HEK293 (cell line): ENCODE data around the gene LRFN3.

Source experiments
- KLF1 ChIP-seq: fragments of 450-650 bp; formaldehyde crosslinking; IDR thresholded peaks from 2 replicates; pipeline ENCODE4 v1.5.1; 2016; ENCODE audit warnings: missing biosample characterization, missing genetic modification characterization
- PBX3 ChIP-seq: sonication (generic); formaldehyde crosslinking; IDR thresholded peaks from 2 replicates; pipeline ENCODE4 v1.8.1; 2022; ENCODE audit warnings: mild to moderate bottlenecking, moderate library complexity, missing genetic modification reagents
- YY2 ChIP-seq: fragments of 450-650 bp; formaldehyde crosslinking; IDR thresholded peaks from 2 replicates; pipeline ENCODE4 v1.5.1; 2016; ENCODE audit warnings: missing biosample characterization, missing genetic modification characterization
- ZBTB10 ChIP-seq: fragments of 450-650 bp; formaldehyde crosslinking; IDR thresholded peaks from 2 replicates; pipeline ENCODE4 v1.5.1; 2016; ENCODE audit warnings: missing biosample characterization, missing genetic modification characterization
- ZBTB21 ChIP-seq: fragments of 450-650 bp; formaldehyde crosslinking; IDR thresholded peaks from 2 replicates; pipeline ENCODE4 v1.5.1; 2017; ENCODE audit warnings: missing biosample characterization, missing genetic modification characterization
- ZBTB44 ChIP-seq: fragments of 450-650 bp; IDR thresholded peaks from 2 replicates; pipeline ENCODE4 v1.5.1; 2018; ENCODE audit warnings: missing biosample characterization, mild to moderate bottlenecking, missing genetic modification characterization
- ZFP3 ChIP-seq: fragments of 450-650 bp; formaldehyde crosslinking; IDR thresholded peaks from 2 replicates; pipeline ENCODE4 v1.5.1; 2016; ENCODE audit warnings: low read depth, missing biosample characterization, missing genetic modification characterization
- ZNF146 ChIP-seq: fragments of 450-650 bp; formaldehyde crosslinking; IDR thresholded peaks from 2 replicates; pipeline ENCODE4 v1.5.1; 2016; ENCODE audit warnings: missing biosample characterization, missing genetic modification characterization
- ZNF174 ChIP-seq: fragments of 450-650 bp; formaldehyde crosslinking; IDR thresholded peaks from 2 replicates; pipeline ENCODE4 v1.5.0; 2017; ENCODE audit warnings: missing biosample characterization, mild to moderate bottlenecking, missing genetic modification characterization
- ZNF211 ChIP-seq: fragments of 450-650 bp; formaldehyde crosslinking; IDR thresholded peaks from 2 replicates; pipeline ENCODE4 v1.5.1; 2016; ENCODE audit warnings: low read depth, missing biosample characterization, missing genetic modification characterization
- ZNF26 ChIP-seq: fragments of 450-650 bp; formaldehyde crosslinking; IDR thresholded peaks from 2 replicates; pipeline ENCODE4 v1.5.1; 2016; ENCODE audit warnings: missing biosample characterization, missing genetic modification characterization
- ZNF350 ChIP-seq: fragments of 450-650 bp; formaldehyde crosslinking; IDR thresholded peaks from 2 replicates; pipeline ENCODE4 v1.5.0; 2017; ENCODE audit warnings: missing biosample characterization, mild to moderate bottlenecking, missing genetic modification characterization
- ZNF37A ChIP-seq: fragments of 450-650 bp; IDR thresholded peaks from 2 replicates; pipeline ENCODE4 v1.5.1; 2018; ENCODE audit warnings: missing biosample characterization, missing genetic modification characterization
- ZNF404 ChIP-seq: fragments of 450-650 bp; formaldehyde crosslinking; IDR thresholded peaks from 2 replicates; pipeline ENCODE4 v1.5.1; 2017; ENCODE audit warnings: missing biosample characterization, missing genetic modification characterization
- ZNF555 ChIP-seq: fragments of 450-650 bp; formaldehyde crosslinking; conservative IDR thresholded peaks from 2 replicates; pipeline ENCODE4 v1.5.1; 2017; ENCODE audit warnings: missing biosample characterization, mild to moderate bottlenecking, missing genetic modification characterization, inconsistent platforms
- ZNF645 ChIP-seq: fragments of 450-650 bp; formaldehyde crosslinking; IDR thresholded peaks from 2 replicates; pipeline ENCODE4; 2016; ENCODE audit warnings: missing biosample characterization, missing genetic modification characterization
- ZNF747 ChIP-seq: fragments of 450-650 bp; formaldehyde crosslinking; IDR thresholded peaks from 2 replicates; pipeline ENCODE4 v1.5.1; 2016; ENCODE audit warnings: missing biosample characterization, missing genetic modification characterization
- ZNF785 ChIP-seq: fragments of 450-650 bp; formaldehyde crosslinking; IDR thresholded peaks from 2 replicates; pipeline ENCODE4 v1.5.1; 2016; ENCODE audit warnings: missing biosample characterization, missing genetic modification characterization
- TF ChIP-seq, protein P1 (sequence below): fragments of 450-650 bp; formaldehyde crosslinking; IDR thresholded peaks from 2 replicates; pipeline ENCODE4 v1.5.1; 2017; ENCODE audit warnings: missing biosample characterization, missing genetic modification characterization
- TF ChIP-seq, protein P2 (sequence below): fragments of 450-650 bp; formaldehyde crosslinking; IDR thresholded peaks from 2 replicates; pipeline ENCODE4 v1.5.1; 2016; ENCODE audit warnings: missing biosample characterization, missing genetic modification characterization
- TF ChIP-seq, protein P3 (sequence below): fragments of 450-650 bp; formaldehyde crosslinking; IDR thresholded peaks from 2 replicates; pipeline ENCODE4 v1.5.1; 2016; ENCODE audit warnings: missing biosample characterization, missing genetic modification characterization, borderline replicate concordance
- TF ChIP-seq, protein P4 (sequence below): fragments of 450-650 bp; formaldehyde crosslinking; IDR thresholded peaks from 2 replicates; pipeline ENCODE4 v1.5.1; 2016; ENCODE audit warnings: missing biosample characterization, missing genetic modification characterization
- TF ChIP-seq, protein P5 (sequence below): fragments of 450-650 bp; formaldehyde crosslinking; IDR thresholded peaks from 2 replicates; pipeline ENCODE4 v1.5.0; 2017; ENCODE audit warnings: missing biosample characterization, missing genetic modification characterization, borderline replicate concordance

Gene LRFN3

GRCh38 chr19:35921012-35921411 lies 15.2 kb upstream of the LRFN3 start (continued):
- TF ChIP-seq, protein P1, sequence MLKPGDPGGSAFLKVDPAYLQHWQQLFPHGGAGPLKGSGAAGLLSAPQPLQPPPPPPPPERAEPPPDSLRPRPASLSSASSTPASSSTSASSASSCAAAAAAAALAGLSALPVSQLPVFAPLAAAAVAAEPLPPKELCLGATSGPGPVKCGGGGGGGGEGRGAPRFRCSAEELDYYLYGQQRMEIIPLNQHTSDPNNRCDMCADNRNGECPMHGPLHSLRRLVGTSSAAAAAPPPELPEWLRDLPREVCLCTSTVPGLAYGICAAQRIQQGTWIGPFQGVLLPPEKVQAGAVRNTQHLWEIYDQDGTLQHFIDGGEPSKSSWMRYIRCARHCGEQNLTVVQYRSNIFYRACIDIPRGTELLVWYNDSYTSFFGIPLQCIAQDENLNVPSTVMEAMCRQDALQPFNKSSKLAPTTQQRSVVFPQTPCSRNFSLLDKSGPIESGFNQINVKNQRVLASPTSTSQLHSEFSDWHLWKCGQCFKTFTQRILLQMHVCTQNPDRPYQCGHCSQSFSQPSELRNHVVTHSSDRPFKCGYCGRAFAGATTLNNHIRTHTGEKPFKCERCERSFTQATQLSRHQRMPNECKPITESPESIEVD (tag by site-specific recombination), result no peak
- TF ChIP-seq, protein P2, sequence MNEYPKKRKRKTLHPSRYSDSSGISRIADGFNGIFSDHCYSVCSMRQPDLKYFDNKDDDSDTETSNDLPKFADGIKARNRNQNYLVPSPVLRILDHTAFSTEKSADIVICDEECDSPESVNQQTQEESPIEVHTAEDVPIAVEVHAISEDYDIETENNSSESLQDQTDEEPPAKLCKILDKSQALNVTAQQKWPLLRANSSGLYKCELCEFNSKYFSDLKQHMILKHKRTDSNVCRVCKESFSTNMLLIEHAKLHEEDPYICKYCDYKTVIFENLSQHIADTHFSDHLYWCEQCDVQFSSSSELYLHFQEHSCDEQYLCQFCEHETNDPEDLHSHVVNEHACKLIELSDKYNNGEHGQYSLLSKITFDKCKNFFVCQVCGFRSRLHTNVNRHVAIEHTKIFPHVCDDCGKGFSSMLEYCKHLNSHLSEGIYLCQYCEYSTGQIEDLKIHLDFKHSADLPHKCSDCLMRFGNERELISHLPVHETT (tag by site-specific recombination), result 0 out of 2 replicates have a peak, but pooled peaks have one; percentile 47
- TF ChIP-seq ZNF747, result no peak
- TF ChIP-seq, protein P3, sequence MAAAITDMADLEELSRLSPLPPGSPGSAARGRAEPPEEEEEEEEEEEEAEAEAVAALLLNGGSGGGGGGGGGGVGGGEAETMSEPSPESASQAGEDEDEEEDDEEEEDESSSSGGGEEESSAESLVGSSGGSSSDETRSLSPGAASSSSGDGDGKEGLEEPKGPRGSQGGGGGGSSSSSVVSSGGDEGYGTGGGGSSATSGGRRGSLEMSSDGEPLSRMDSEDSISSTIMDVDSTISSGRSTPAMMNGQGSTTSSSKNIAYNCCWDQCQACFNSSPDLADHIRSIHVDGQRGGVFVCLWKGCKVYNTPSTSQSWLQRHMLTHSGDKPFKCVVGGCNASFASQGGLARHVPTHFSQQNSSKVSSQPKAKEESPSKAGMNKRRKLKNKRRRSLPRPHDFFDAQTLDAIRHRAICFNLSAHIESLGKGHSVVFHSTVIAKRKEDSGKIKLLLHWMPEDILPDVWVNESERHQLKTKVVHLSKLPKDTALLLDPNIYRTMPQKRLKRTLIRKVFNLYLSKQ (tag by site-specific recombination), result 0 out of 2 replicates have a peak, but pooled peaks have one; percentile 40
- TF ChIP-seq ZNF645 (tag by site-specific recombination), result no peak
- TF ChIP-seq ZNF37A, result no peak
- no peak for TF ChIP-seq ZBTB10 (tag by site-specific recombination)
- TF ChIP-seq KLF1, result no peak
- TF ChIP-seq ZBTB21 (tag by site-specific recombination), result peak; percentile 60
- TF ChIP-seq ZNF146 (tag by site-specific recombination), result no peak
- TF ChIP-seq ZNF555 (tag by site-specific recombination), result peak; percentile 88
- no peak for TF ChIP-seq ZNF350
- no peak for TF ChIP-seq ZNF174 (tag by site-specific recombination)
- TF ChIP-seq ZNF211, result no peak
- TF ChIP-seq ZNF26, result no peak
- peak; percentile 97 for TF ChIP-seq ZNF404 (tag by site-specific recombination)
- peak; percentile 30; the same call in 1 of the 2 replicates for TF ChIP-seq ZFP3 (tag by site-specific recombination)
- TF ChIP-seq, protein P4, sequence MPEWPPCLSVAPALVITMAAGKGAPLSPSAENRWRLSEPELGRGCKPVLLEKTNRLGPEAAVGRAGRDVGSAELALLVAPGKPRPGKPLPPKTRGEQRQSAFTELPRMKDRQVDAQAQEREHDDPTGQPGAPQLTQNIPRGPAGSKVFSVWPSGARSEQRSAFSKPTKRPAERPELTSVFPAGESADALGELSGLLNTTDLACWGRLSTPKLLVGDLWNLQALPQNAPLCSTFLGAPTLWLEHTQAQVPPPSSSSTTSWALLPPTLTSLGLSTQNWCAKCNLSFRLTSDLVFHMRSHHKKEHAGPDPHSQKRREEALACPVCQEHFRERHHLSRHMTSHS (tag by site-specific recombination), result no peak
- no peak for TF ChIP-seq YY2 (tag by site-specific recombination)
- no peak for TF ChIP-seq PBX3 (CRISPR knock-in tag)
- TF ChIP-seq ZBTB44 (tag by site-specific recombination), result no peak
- TF ChIP-seq, protein P5, sequence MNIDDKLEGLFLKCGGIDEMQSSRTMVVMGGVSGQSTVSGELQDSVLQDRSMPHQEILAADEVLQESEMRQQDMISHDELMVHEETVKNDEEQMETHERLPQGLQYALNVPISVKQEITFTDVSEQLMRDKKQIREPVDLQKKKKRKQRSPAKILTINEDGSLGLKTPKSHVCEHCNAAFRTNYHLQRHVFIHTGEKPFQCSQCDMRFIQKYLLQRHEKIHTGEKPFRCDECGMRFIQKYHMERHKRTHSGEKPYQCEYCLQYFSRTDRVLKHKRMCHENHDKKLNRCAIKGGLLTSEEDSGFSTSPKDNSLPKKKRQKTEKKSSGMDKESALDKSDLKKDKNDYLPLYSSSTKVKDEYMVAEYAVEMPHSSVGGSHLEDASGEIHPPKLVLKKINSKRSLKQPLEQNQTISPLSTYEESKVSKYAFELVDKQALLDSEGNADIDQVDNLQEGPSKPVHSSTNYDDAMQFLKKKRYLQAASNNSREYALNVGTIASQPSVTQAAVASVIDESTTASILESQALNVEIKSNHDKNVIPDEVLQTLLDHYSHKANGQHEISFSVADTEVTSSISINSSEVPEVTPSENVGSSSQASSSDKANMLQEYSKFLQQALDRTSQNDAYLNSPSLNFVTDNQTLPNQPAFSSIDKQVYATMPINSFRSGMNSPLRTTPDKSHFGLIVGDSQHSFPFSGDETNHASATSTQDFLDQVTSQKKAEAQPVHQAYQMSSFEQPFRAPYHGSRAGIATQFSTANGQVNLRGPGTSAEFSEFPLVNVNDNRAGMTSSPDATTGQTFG (tag by site-specific recombination), result no peak
- TF ChIP-seq ZNF785, result no peak
